GM12878 (cell line): ENCODE results near the gene FASTK. TPM values are rescaled to one million over a fixed set of nuclear protein-coding genes. Genes with fewer than 3 reads are reported as not detected.
"Not testable (repeated sequence)": the region's sequence is repeated elsewhere in the genome, so short reads cannot be mapped to it uniquely, and the experiment has no call there.

Experiments
- ATAC-seq: fragments of 200-7000 bp; cut with Tn5 transposase; 3 replicates; pipeline ENCODE4 v1.9.1; 2020; ENCODE audit warnings: mild to moderate bottlenecking, moderate library complexity
- BruUV-seq: library from RNA; stranded (reverse); fragments of 400-500 nt; replicated peaks from 2 replicates; lab custom pipeline; 2021; lab: Mats Ljungman, UMichigan
- CTCF ChIA-PET: fragments of 300-600 bp; sonication (Branson Sonifier 250); formaldehyde crosslinking; extraction: SDS; loops from one replicate; lab custom pipeline; 2021; ENCODE audit warnings: inconsistent platforms; lab: Yijun Ruan, JAX
- POLR2A ChIA-PET: fragments of 350-600 bp; formaldehyde crosslinking; extraction: SDS; loops from one replicate; lab custom pipeline; 2021; ENCODE audit warnings: inconsistent platforms; lab: Charles Lee
- RAD21 ChIA-PET: fragments of 300-600 bp; sonication (Branson Sonifier 250); formaldehyde crosslinking; loops from one replicate; lab custom pipeline; 2023; ENCODE audit warnings: antibody characterized with exemption; ENCODE audit not compliant: unreplicated experiment; lab: Charles Lee
- SMC1A ChIA-PET: fragments of 300-600 bp; sonication (Branson Sonifier 250); formaldehyde crosslinking; loops from one replicate; lab custom pipeline; 2023; ENCODE audit not compliant: unreplicated experiment, uncharacterized antibody; lab: Charles Lee
- DNase-seq: peaks from one replicate; pipeline ENCODE4 v3.0.0-alpha.2; 2011; ENCODE audit warnings: low read depth, low spot score
- FAIRE-seq: peaks from 3 replicates; lab custom pipeline; 2011; peaks lifted over from hg19 to GRCh38; lab: Jason Lieb, UNC
- H2AFZ ChIP-seq: 2 replicates; pipeline ENCODE4 v1.6.0; 2011; ENCODE audit warnings: low read depth, low read length, control low read depth; ENCODE audit not compliant: control insufficient read depth
- H3K27ac ChIP-seq: 2 replicates; pipeline ENCODE4 v1.5.1; 2011; ENCODE audit warnings: control low read depth; ENCODE audit not compliant: control insufficient read depth, insufficient read depth
- H3K27me3 ChIP-seq, 2 experiments: replicated peaks in 1 of 2; 2 replicates each; pipeline versions ENCODE4 v1.6.0 to v1.6.1; 2011; ENCODE audit warnings: low read length in 1 of 2; ENCODE audit not compliant: control insufficient read depth in 2 of 2, insufficient read depth in 2 of 2
- H3K36me3 ChIP-seq, 2 experiments: 2 replicates each; pipeline ENCODE4 v1.5.1; 2011; ENCODE audit warnings: low read length in 1 of 2; ENCODE audit not compliant: control insufficient read depth in 2 of 2, insufficient read depth in 2 of 2
- H3K4me1 ChIP-seq: 2 replicates; pipeline ENCODE4 v1.6.1; 2011; ENCODE audit warnings: mild to moderate bottlenecking, low read length, moderate library complexity, mixed read lengths; ENCODE audit not compliant: control insufficient read depth, insufficient read depth
- H3K4me2 ChIP-seq: 2 replicates; pipeline ENCODE4 v1.6.0; 2011; ENCODE audit warnings: control low read depth; ENCODE audit not compliant: control insufficient read depth, insufficient read depth
- H3K4me3 ChIP-seq: fragments of 200-600 bp; sonication (generic); 2 replicates; pipeline ENCODE4 v1.5.1; 2016
- H3K79me2 ChIP-seq: 2 replicates; pipeline ENCODE4 v1.6.0; 2011; ENCODE audit warnings: low read length; ENCODE audit not compliant: control insufficient read depth, insufficient read depth
- H3K9ac ChIP-seq: 2 replicates; pipeline ENCODE4 v1.8.0; 2011; ENCODE audit warnings: low read length, control low read depth, mixed read lengths; ENCODE audit not compliant: control insufficient read depth, insufficient read depth
- H3K9me3 ChIP-seq: replicated peaks from 3 replicates; pipeline ENCODE4 v1.5.1; 2011; ENCODE audit warnings: mild to moderate bottlenecking, low read length; ENCODE audit not compliant: control insufficient read depth, insufficient read depth
- H4K20me1 ChIP-seq: 2 replicates; pipeline ENCODE4 v1.6.0; 2011; ENCODE audit not compliant: control insufficient read depth, insufficient read depth
- ATF3 ChIP-seq: IDR thresholded peaks from 2 replicates; pipeline ENCODE4 v1.6.1; 2011; ENCODE audit warnings: low read depth, mild to moderate bottlenecking, low read length, moderate library complexity, borderline replicate concordance; ENCODE audit errors: extremely low read depth
- BHLHE40 ChIP-seq, 2 experiments: fragments of 450-650 bp in 1 of 2; IDR thresholded peaks; 2 replicates each; pipeline ENCODE4 v1.6.1; 2011 to 2017; ENCODE audit warnings: low read depth in 2 of 2, borderline replicate concordance in 1 of 2, improper control_type of control experiment in 1 of 2, low read length in 1 of 2, mild to moderate bottlenecking in 1 of 2
- IRF4 ChIP-seq: IDR thresholded peaks from 2 replicates; pipeline ENCODE4 v1.6.1; 2011; ENCODE audit warnings: low read depth, low read length
- NR2C2 ChIP-seq: IDR thresholded peaks from 2 replicates; pipeline ENCODE4 v1.6.1; 2011; ENCODE audit warnings: borderline replicate concordance, low read depth; ENCODE audit not compliant: control insufficient read depth, insufficient read length
- PML ChIP-seq: IDR thresholded peaks from 2 replicates; pipeline ENCODE4 v1.6.1; 2012; ENCODE audit warnings: low read length, inconsistent platforms
- RAD51 ChIP-seq: fragments of 450-650 bp; IDR thresholded peaks from 2 replicates; pipeline ENCODE4 v1.6.1; 2016; ENCODE audit warnings: moderate library complexity, mild to moderate bottlenecking, inconsistent platforms
- TAF1 ChIP-seq: IDR thresholded peaks from 2 replicates; pipeline ENCODE4 v1.6.1; 2011; ENCODE audit warnings: mild to moderate bottlenecking, low read depth, low read length, borderline replicate concordance
- USF1 ChIP-seq: IDR thresholded peaks from 2 replicates; pipeline ENCODE4 v1.6.1; 2011; ENCODE audit warnings: borderline replicate concordance, low read depth, mild to moderate bottlenecking, moderate library complexity, mixed read lengths, low read length; ENCODE audit not compliant: insufficient read depth; ENCODE audit errors: extremely low read length
- WGBS: methylation state at CpG from one replicate; pipeline ENCODE4 v1.1.6; 2016; ENCODE audit warnings: low lambda C conversion rate; ENCODE audit not compliant: insufficient replicate concordance, insufficient coverage; ENCODE audit errors: missing lambda C conversion rate; 5-methylcytosine and 5-hydroxymethylcytosine counted together
- in situ Hi-C: fragments of 300-500 bp; cut with MboI; formaldehyde crosslinking; loops from 9 replicates; pipeline ENCODE4 v1.14.3; 2018; ENCODE audit warnings: mixed read lengths
- intact Hi-C: fragments of 100-400 bp; cut with micrococcal nuclease; formaldehyde crosslinking; loops from one replicate; pipeline ENCODE4 v1.14.2; 2022; ENCODE audit not compliant: unreplicated experiment
- polyA plus RNA-seq, 11 experiments: library from polyadenylated mRNA; depleted of rRNA in 4 of 11; unstranded in 6 of 11; stranded (reverse) in 5 of 11; fragments of >200 nt; fragmentation: Nextera tagmentation in 4 of 11; fragmentation: Illumina TruSeq in 1 of 11; extraction: Ambion mirVana in 4 of 11; extraction: Trizol in 1 of 11; gene quantifications; 1 replicate in 1 of 11; 2 replicates in 10 of 11; pipeline versions ENCODE4 v1.2.1 to v1.2.3, GENCODE V29; 2011 to 2016; ENCODE audit warnings: inconsistent platforms in 2 of 11, missing spikeins in 2 of 11, low read depth in 1 of 11
- total RNA-seq, 4 experiments: library from RNA; depleted of rRNA in 3 of 4; stranded (reverse); fragments of >200 nt in 3 of 4; fragmentation: Illumina TruSeq in 1 of 4; extraction: Trizol in 1 of 4; gene quantifications; 2 replicates each; pipeline versions ENCODE4 v1.2.1 to v1.2.3, GENCODE V29; 2013 to 2021

FASTK gene
- total and polyA plus RNA-seq, 10 of the 15 experiments (the other 5 are each of a cell fraction or from before 2014, with no cell fraction given): 0.19 to 102 (median 54.5) TPM

GRCh38 chr7:151028131-151028947, 52.3 kb downstream of the FASTK start, which contains the start of gene ABCB8 (continued):
- no peak for TF ChIP-seq ATF3
- TF ChIP-seq IRF4: no peak
- TF ChIP-seq PML: no peak
- no peak for TF ChIP-seq TAF1
- TF ChIP-seq NR2C2: no peak

- not testable (repeated sequence) for BruUV-seq
- intact Hi-C loops: loop anchor here (1.0 to 2.0 kb wide), 3 partner anchors 31 to 83 kb away; partner anchors contain the start of gene TMUB1
- POLR2A ChIA-PET: interaction anchor here (0.5 to 2.4 kb wide), 5 partner anchors 31 to 1844 kb away, joined by 3 to 14 read pairs (median 3); partner anchors contain the start of genes FASTK and TMUB1
Observed at GRCh38 chr7:151027728-151028130, 52.9 kb downstream of the FASTK start.

GRCh38 chr7:151026771-151027727, 53.6 kb downstream of the FASTK start:
- WGBS: 36% methylated on average over 19 of the region's 19 CpGs
- H3K36me3 ChIP-seq, H3K27me3 ChIP-seq, H3K79me2 ChIP-seq, BruUV-seq, H3K27ac ChIP-seq, DNase-seq, H3K9ac ChIP-seq, ATAC-seq, H4K20me1 ChIP-seq, H3K4me1 ChIP-seq, H3K9me3 ChIP-seq, FAIRE-seq, intact Hi-C loops, in situ Hi-C loops: not testable (repeated sequence)
- H3K4me3 ChIP-seq: 0 out of 2 replicates have a peak overlapping the region, but pooled peaks have one; percentile 81
- CTCF ChIA-PET: interaction anchor here (1.5 to 6.0 kb wide), 5 partner anchors 8 to 129 kb away, joined by 3 to 35 read pairs (median 14); no protein-coding TSS in a partner anchor
- RAD21 ChIA-PET: interaction anchor here (1.0 to 1.5 kb wide), 2 partner anchors 58 to 61 kb away, joined by 6 to 10 read pairs; no protein-coding TSS in a partner anchor
- H3K4me2 ChIP-seq: peak overlapping the region; percentile 32; the same call in 1 of the 2 replicates
- SMC1A ChIA-PET: interaction anchor here (1.2 to 1.6 kb wide), 3 partner anchors 16 to 83 kb away, joined by 3 to 15 read pairs (median 5); no protein-coding TSS in a partner anchor
- H2AFZ ChIP-seq: peak overlapping the region; percentile 52
- POLR2A ChIA-PET: interaction anchor here (0.6 to 2.4 kb wide), 3 partner anchors 31 to 57 kb away, joined by 3 to 14 read pairs (median 3); partner anchors contain the start of genes FASTK and TMUB1

More at GRCh38 chr7:151027728-151028130, 52.9 kb downstream of the FASTK start:
- ChIA-PET SMC1A (interaction anchor here (0.7 to 2.3 kb wide), 7 partner anchors 17 to 748 kb away, joined by 3 to 16 read pairs (median 5); partner anchors contain the start of genes ABCF2 and AGAP3), RAD21 (interaction anchor here (0.8 to 1.5 kb wide), 8 partner anchors 17 to 81 kb away, joined by 3 to 10 read pairs (median 3); partner anchors contain the start of gene FASTK), CTCF (interaction anchor here (0.7 to 6.0 kb wide), 11 partner anchors 9 to 249 kb away, joined by 3 to 35 read pairs (median 5); partner anchors contain the start of gene CDK5)
- not testable (repeated sequence) for H3K36me3 ChIP-seq, DNase-seq, H3K9me3 ChIP-seq, H3K9ac ChIP-seq, H4K20me1 ChIP-seq, H3K27me3 ChIP-seq, H3K4me1 ChIP-seq, H3K79me2 ChIP-seq
- WGBS: 11% methylated on average over 16 of the region's 16 CpGs
- Histone ChIP-seq H2AFZ (peak overlapping the region; percentile 52), H3K4me2 (peak overlapping the region; percentile 32), H3K4me3 (peak overlapping the region; percentile 81)
- TF ChIP-seq RAD51 (peak; percentile 59), BHLHE40 (IDR thresholded peaks at IDR 0.05; ENCODE audit: borderline replicate concordance in 1 of 2, low read depth in 2 of 2, low read length in 1 of 2) (peak; percentile 44 to 81; a peak in 3 of 4 replicates), USF1 (peak; percentile 17)
- TF ChIP-seq, all 136 proteins: peak for 3; not testable (repeated sequence) for 133
- H3K27ac ChIP-seq, FAIRE-seq, in situ Hi-C loops: not testable (repeated sequence)
- peak; percentile 3 for ATAC-seq
